Measurements from ENCODE around the gene GON4L.
"Not testable (repeated sequence)": the region's sequence is repeated elsewhere in the genome, so short reads cannot be mapped to it uniquely, and the experiment has no call there.

GON4L gene

GRCh38 chr1:155856975-155857930 is at the start of gene GON4L:
Gene GON4L, minus strand, starts transcription at chr1:155857214. Its CDS starts 3,434 bp downstream, at chr1:155853780.
- DNase-seq (ENCODE audit: low read depth in 1 of 2, low spot score in 1 of 2) = peak; percentile 75 to 76

GRCh38 chr1:155904261-155904660 is 47.2 kb upstream of the GON4L start:
- DNase-seq (ENCODE audit: low read depth in 1 of 2, low spot score in 1 of 2) = no peak

- DNase-seq (ENCODE audit: low read depth in 1 of 2, low spot score in 1 of 2) = no peak
These were observed 43.1 kb upstream of the GON4L start for GRCh38 chr1:155900161-155900560.

GRCh38 chr1:155899683-155900082 is 42.7 kb upstream of the GON4L start:
- no peak for DNase-seq (ENCODE audit: low read depth in 1 of 2, low spot score in 1 of 2)

- no peak for DNase-seq (ENCODE audit: low read depth in 1 of 2, low spot score in 1 of 2)
These were observed 41.9 kb upstream of the GON4L start for GRCh38 chr1:155898888-155899287.

- no peak for DNase-seq (ENCODE audit: low read depth in 1 of 2, low spot score in 1 of 2)
These were observed 40.7 kb upstream of the GON4L start for GRCh38 chr1:155897746-155898145.

- not testable (repeated sequence) for DNase-seq (ENCODE audit: low read depth in 1 of 2, low spot score in 1 of 2)
These were observed 39.5 kb upstream of the GON4L start for GRCh38 chr1:155896476-155896875.

GRCh38 chr1:155895617-155896016 is 38.6 kb upstream of the GON4L start:
- not testable (repeated sequence) for DNase-seq (ENCODE audit: low read depth in 1 of 2, low spot score in 1 of 2)

- no peak for DNase-seq (ENCODE audit: low read depth in 1 of 2, low spot score in 1 of 2)
These were observed 36.6 kb upstream of the GON4L start for GRCh38 chr1:155893389-155894142.

- no peak for DNase-seq (ENCODE audit: low read depth in 1 of 2, low spot score in 1 of 2)
These were observed 35.8 kb upstream of the GON4L start for GRCh38 chr1:155892796-155893195.

GRCh38 chr1:155890251-155890650 is 33.2 kb upstream of the GON4L start:
- no peak for DNase-seq (ENCODE audit: low read depth in 1 of 2, low spot score in 1 of 2)

- DNase-seq (ENCODE audit: low read depth in 1 of 2, low spot score in 1 of 2) = no peak
These were observed 32.6 kb upstream of the GON4L start for GRCh38 chr1:155889566-155889965.

GRCh38 chr1:155888481-155888880 is 31.5 kb upstream of the GON4L start:
- no peak for DNase-seq (ENCODE audit: low read depth in 1 of 2, low spot score in 1 of 2)

- no peak for DNase-seq (ENCODE audit: low read depth in 1 of 2, low spot score in 1 of 2)
These were observed 28.0 kb upstream of the GON4L start for GRCh38 chr1:155884982-155885381.

- DNase-seq (ENCODE audit: low read depth in 1 of 2, low spot score in 1 of 2) = no peak
These were observed 27.3 kb upstream of the GON4L start for GRCh38 chr1:155884031-155884960.

GRCh38 chr1:155882766-155883165 is 25.8 kb upstream of the GON4L start:
- no peak for DNase-seq (ENCODE audit: low read depth in 1 of 2, low spot score in 1 of 2)

- DNase-seq (ENCODE audit: low read depth in 1 of 2, low spot score in 1 of 2) = no peak
These were observed 25.2 kb upstream of the GON4L start for GRCh38 chr1:155882235-155882634.

GRCh38 chr1:155880950-155881349 is 23.9 kb upstream of the GON4L start:
- DNase-seq (ENCODE audit: low read depth in 1 of 2, low spot score in 1 of 2) = no peak

- no peak for DNase-seq (ENCODE audit: low read depth in 1 of 2, low spot score in 1 of 2)
These were observed 23.2 kb upstream of the GON4L start for GRCh38 chr1:155880251-155880650.

- DNase-seq (ENCODE audit: low read depth in 1 of 2, low spot score in 1 of 2) = no peak
These were observed 20.9 kb upstream of the GON4L start for GRCh38 chr1:155877945-155878344.

- DNase-seq (ENCODE audit: low read depth in 1 of 2, low spot score in 1 of 2) = no peak
These were observed 16.8 kb upstream of the GON4L start for GRCh38 chr1:155873860-155874259.

All from stimulated activated CD4-positive, alpha-beta T cell treated with anti-CD3 and anti-CD28 coated beads, Interleukin-15, amount 100 ng/mL, for 1 hour (primary cell).